GM19023 (cell line): ENCODE measurements around the gene S1PR3.

Experiments
- ATAC-seq: cut with Tn5 transposase; IDR thresholded peaks from one replicate; pipeline ENCODE4 v1.9.1; 2021; ENCODE audit warnings: mild to moderate bottlenecking, moderate library complexity; ENCODE audit not compliant: unreplicated experiment

S1PR3 gene

GRCh38 chr9:88968799-88969198 is 22.5 kb upstream of the S1PR3 start:
- no peak for ATAC-seq

GRCh38 chr9:88969646-88970373 is 21.5 kb upstream of the S1PR3 start:
- ATAC-seq: no peak

- ATAC-seq: no peak
Observed at GRCh38 chr9:88971131-88971960, 19.9 kb upstream of the S1PR3 start.

DNA sequence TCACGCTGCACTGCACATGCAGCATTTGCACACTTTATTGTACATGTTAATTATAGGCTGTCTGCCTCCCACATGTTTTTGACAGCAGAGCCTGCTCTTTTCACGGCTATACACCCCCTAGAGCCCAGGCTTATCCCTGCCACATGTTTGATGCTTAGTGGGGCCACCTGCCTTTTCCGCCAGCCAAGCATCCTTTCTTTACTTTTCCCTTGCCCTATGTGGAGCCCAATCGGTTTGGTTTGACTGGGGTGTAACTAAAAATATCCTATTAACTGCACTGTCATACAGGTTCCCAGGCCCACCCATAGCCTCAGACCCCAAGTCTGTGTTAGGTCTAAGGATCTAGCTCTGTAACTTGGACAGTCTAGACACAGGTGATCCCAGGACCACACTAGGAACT is 18.9 kb upstream of the S1PR3 start:
- ATAC-seq: no peak

DNA sequence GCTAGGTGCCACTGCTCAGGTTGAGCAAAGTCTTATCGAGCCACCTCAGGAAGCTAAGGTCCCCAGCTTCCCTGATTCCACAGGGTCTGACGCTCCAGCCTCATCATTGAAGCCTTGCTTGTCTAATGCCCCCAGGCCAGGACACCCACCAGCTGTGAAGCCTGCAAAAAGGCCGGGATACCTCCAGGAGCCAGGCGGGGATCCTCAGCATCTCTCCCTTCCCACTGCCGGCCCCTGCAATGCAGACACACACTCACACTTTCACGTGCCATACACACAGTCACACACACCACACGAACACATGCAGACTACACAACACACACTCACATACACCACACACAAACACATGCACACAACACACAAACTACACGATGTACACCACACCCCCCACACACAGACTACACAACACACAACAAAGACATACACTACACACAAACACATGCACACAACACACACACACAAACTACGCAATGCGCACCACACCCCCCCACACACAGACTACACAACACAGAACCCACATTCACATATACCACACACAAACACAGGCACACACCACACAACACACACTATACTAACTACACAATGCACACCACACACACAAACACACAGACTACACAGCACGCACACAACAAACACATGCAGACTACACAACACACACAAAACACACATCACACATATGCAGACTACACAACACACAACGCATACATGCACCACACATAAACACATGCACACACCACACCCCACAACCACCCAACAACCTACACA is 17.8 kb upstream of the S1PR3 start:
- ATAC-seq: no peak

- no peak for ATAC-seq
Observed at GRCh38 chr9:88974641-88975040, 16.6 kb upstream of the S1PR3 start.

DNA sequence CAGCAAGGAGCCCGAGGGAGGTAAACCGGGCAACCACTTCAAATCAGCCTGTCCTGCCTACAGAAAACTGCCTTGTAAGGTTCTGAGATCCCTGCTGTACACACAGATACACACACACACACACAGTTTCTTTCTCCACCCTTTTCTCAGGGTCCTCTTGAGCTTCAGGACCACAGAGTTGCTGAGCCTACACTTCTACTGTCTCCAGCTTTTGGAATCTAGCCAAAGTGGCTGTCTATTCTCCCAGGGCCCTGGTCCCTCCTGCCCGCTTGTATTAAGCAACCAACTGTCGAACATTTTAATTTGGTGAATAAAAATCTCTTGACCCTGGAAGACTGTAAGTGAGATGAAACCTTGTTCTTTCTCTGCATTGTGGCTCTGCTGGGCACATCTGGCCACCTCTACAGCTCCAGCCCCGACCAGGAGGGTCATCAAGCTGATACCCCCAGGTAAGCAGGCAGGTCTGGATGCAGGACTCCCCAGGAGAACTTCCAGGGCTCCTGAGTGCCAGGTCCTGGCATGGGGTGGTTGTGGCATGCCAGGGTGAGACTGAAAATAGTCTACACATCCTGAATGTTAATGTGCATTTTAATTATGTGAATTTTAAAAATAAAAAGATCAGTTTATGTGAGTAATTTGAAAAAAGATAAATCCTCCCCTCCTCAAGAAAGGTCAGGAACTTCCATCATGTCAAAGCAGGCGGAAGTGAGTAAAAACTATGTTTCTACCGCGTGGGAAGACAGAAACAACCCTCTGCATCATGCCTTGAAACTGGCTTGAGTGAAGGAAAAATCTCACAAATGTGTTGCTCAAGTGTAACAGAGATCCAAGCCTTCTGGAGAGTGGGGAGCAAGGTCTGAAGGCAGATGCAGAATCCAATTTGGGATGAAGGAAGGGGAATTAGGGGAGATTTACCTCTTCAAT is 15.0 kb upstream of the S1PR3 start:
- no peak for ATAC-seq

- no peak for ATAC-seq
Observed at GRCh38 chr9:88976890-88977257, 14.4 kb upstream of the S1PR3 start.

DNA sequence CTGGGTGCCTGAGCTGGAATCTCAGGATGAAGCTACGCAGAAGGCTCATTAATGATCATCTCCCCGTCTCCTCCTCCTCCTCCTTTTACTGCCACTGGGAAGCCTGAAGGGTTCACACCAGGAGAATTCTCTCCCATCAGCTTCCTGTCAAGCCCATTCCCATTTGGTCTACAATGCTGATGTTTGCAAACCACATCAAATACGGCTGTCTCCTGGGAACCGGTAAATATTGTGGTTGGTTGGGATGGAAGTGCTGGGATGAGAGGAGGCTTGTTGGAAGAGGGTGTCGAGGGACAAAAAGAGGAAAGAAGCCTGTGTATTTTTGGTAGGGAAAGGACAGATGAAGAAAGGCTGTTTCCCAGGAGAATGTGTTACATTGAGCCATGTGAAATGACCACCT is 13.2 kb upstream of the S1PR3 start:
- ATAC-seq: no peak

DNA sequence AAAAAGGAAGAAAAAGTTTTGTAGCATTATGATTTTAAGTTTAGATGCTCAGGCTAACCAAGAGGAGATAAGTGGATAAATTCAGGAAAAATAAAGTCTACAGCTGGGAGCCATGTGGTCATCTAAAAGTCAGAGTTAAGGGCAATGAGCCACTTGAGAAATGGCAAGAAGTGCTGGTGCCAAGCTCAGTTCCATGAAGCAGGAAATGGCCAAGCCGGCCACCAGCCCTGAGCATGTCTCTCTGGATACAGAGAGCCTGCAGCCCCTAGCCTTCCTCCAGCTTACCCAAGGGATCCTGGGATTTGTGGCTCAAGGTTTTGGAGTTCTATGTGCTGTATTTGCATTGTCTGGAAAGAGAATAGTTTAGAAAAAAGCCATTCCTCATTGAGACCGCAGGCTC is 12.2 kb upstream of the S1PR3 start:
- ATAC-seq: no peak

DNA sequence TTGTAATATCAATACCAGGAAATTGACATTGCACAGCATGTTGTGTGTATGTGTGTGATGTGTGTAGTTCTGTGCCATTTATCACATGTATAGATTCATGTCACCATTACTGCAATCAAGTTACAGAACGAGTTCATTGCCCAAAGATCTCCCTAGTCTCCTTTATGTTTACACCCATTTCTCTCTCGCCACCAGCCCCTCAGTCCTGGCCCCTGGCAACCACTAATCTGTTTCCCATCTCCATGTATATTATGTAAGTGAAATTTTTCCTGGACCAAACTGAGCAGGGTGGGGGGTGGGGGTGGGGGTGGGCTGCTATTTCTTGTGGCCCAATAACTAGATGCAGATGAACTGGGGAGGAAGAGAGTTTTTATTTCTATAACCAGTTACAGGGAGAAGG is 11.5 kb upstream of the S1PR3 start:
- ATAC-seq: no peak

DNA sequence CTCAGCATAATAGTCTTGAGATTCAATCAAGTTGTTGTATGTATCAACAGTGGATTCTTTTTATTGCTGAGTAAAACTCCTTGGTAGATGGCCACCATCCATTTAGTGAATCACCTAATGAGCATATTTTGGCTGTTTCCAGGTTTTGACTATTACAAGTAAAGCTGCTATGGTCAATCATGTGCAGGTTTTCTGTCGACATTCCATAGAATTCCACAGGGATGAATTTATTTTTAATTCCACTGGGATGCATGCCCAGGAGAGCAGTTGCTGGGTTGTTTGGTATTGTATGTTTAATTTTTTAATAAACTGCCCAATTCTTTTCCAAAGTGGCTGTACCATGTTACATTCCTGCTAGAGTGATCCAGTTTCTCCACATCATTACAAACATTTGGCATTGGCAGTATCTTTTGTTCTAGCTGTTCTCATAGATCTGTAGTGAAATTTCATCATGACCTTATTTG is 10.5 kb upstream of the S1PR3 start:
- no peak for ATAC-seq

GRCh38 chr9:88983865-88984542 is 7.3 kb upstream of the S1PR3 start:
- no peak for ATAC-seq

GRCh38 chr9:88984543-88984883 is 6.8 kb upstream of the S1PR3 start:
- no peak for ATAC-seq

GRCh38 chr9:88985616-88986015 is 5.7 kb upstream of the S1PR3 start:
- no peak for ATAC-seq

- no peak for ATAC-seq
Observed at GRCh38 chr9:88986776-88987175, 4.5 kb upstream of the S1PR3 start.

GRCh38 chr9:88987661-88988060 is 3.6 kb upstream of the S1PR3 start:
- no peak for ATAC-seq

GRCh38 chr9:88988796-88989641 is 2.2 kb upstream of the S1PR3 start:
- no peak for ATAC-seq

- ATAC-seq: no peak
Observed at GRCh38 chr9:88990041-88990728, 1.1 kb upstream of the S1PR3 start.
